GM19452 (cell line): ENCODE data around the gene INTS11.

ENCODE experiments used
- ATAC-seq: cut with Tn5 transposase; IDR thresholded peaks from one replicate; pipeline ENCODE4 v1.9.1; 2021; ENCODE audit not compliant: unreplicated experiment

INTS11 gene

GRCh38 chr1:1345384-1345783 lies 20.9 kb upstream of the INTS11 start:
- no peak for ATAC-seq

- no peak for ATAC-seq
These were observed 20.3 kb upstream of the INTS11 start for GRCh38 chr1:1344655-1345361.

GRCh38 chr1:1343811-1344421 lies 19.5 kb upstream of the INTS11 start:
- ATAC-seq = no peak

GRCh38 chr1:1342584-1343115 lies 18.2 kb upstream of the INTS11 start:
- ATAC-seq = no peak

GRCh38 chr1:1342061-1342562 lies 17.7 kb upstream of the INTS11 start:
- ATAC-seq = no peak

GRCh38 chr1:1341549-1342021 lies 17.1 kb upstream of the INTS11 start:
- no peak for ATAC-seq

- no peak for ATAC-seq
These were observed 16.5 kb upstream of the INTS11 start for GRCh38 chr1:1340791-1341548.

GRCh38 chr1:1340185-1340584 lies 15.7 kb upstream of the INTS11 start:
- no peak for ATAC-seq

GRCh38 chr1:1338278-1338677 lies 13.8 kb upstream of the INTS11 start:
- ATAC-seq = no peak

- no peak for ATAC-seq
These were observed 13.3 kb upstream of the INTS11 start for GRCh38 chr1:1337793-1338147.

GRCh38 chr1:1336931-1337792 lies 12.7 kb upstream of the INTS11 start:
- no peak for ATAC-seq

- no peak for ATAC-seq
These were observed 12.0 kb upstream of the INTS11 start for GRCh38 chr1:1336446-1336845.

GRCh38 chr1:1335792-1336248 lies 11.4 kb upstream of the INTS11 start:
- no peak for ATAC-seq

- no peak for ATAC-seq
These were observed 10.8 kb upstream of the INTS11 start for GRCh38 chr1:1335283-1335682.

GRCh38 chr1:1334835-1335234 lies 10.4 kb upstream of the INTS11 start:
- no peak for ATAC-seq

- ATAC-seq = no peak
These were observed 9.2 kb upstream of the INTS11 start for GRCh38 chr1:1333551-1334241.

- ATAC-seq = no peak
These were observed 8.5 kb upstream of the INTS11 start for GRCh38 chr1:1332774-1333480.

GRCh38 chr1:1332031-1332755 lies 7.7 kb upstream of the INTS11 start:
- ATAC-seq = no peak
